Measurements from ENCODE around the gene RAI14.
"Not testable (repeated sequence)": the region's sequence is repeated elsewhere in the genome, so short reads cannot be mapped to it uniquely, and the experiment has no call there.

RAI14 gene

GRCh38 chr5:34701442-34701841 is 45.3 kb downstream of the RAI14 start:
- not testable (repeated sequence) for DNase-seq

DNA sequence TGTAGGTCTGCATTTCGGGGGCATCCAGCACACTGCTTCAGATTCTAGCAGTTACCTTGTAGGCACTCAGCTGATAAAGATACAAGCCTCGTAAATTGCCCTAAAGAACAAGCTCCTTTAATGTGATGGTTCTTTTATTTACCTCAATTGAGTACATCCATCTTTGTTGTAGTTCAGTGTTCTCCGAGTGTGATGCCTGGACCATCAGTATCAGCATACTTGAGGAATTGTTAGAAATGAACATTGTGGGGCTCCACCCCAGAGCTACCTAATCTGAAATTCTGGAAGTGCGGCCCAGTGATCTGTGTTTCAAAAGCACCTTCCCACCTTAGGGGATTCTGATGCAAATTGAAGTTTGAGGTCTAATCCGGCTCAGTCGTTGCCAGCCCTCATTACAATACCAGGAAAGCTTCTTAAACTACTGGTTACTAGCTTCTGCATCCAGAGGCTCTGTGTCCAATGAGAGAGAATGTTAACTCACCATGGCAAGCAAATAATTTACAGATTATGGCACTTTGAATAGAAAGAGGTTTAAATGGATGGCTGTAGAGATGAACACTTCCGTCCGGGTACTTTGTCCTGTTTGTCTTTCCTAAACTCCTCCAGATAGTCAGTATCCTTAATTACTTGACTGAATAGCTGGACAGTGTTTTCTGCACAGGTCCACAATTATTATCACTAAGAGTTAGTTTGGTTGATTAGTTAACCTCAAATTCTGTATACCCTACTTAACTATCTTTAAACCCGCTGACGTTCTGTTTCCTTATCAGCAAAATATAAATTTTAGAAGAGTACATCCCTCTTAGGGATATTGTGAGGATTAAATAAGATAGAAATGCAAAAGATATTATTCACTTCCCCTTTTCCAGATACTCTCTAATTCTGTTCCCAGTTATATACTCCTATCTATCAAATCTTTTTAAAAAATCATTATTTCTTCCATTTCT is 47.9 kb downstream of the RAI14 start:
- no peak for DNase-seq

- no peak for DNase-seq
Measured at GRCh38 chr5:34706084-34706483, 50.0 kb downstream of the RAI14 start.

DNA sequence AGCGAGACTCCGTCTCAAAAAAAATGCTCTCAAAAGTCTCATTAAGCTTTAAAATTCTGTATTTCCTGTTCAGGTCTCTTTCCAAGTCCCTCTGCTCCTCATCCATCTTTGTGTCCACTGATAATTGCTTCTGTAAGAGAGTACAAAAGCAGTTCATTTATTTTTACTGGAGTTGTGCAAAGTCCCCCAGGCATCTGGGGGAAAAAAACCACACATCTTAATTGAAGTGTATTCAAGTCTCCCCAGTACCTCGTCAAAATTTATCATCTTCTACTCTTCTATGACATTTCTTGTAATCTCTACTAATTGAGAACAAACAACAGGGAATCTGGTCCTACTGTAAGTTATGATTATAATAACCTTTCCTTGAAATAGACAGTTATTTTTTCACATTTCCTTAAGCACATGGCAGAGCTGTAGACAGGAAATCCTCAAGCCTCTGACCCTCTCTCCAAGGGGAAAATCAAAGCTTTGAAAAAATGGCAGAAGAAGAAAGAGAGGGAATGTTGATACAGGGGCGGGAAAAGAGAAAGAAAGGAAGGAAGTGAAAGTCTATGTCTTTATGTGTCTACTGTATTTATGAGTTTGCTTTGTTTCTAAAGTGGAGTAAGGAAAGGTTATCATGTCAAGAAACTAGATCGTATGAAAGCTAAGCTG is 51.5 kb downstream of the RAI14 start:
- no peak for DNase-seq

GRCh38 chr5:34708777-34709176 is 52.6 kb downstream of the RAI14 start:
- DNase-seq: no peak

GRCh38 chr5:34709861-34710673 is 53.9 kb downstream of the RAI14 start:
- DNase-seq: no peak

- DNase-seq: no peak
Measured at GRCh38 chr5:34712565-34712964, 56.4 kb downstream of the RAI14 start.

DNA sequence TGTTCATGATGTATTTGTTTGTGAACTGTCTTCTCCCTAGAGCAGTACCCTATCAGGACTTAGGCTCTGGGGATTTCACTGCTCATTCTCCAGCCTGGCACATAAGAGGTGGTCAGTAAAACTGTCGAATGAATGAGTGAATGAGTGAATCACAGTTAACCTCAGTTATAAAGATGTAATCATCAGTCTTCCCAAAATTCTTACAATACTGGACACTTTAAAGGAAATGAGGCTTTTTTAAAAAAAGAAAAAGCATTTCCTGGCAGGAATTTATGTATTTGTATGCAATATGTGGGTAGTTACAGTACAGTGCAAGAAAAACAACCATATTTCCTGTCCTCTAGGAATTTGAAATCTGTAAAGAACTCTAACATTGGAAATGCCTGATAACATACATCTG is 59.6 kb downstream of the RAI14 start:
- no peak for DNase-seq

DNA sequence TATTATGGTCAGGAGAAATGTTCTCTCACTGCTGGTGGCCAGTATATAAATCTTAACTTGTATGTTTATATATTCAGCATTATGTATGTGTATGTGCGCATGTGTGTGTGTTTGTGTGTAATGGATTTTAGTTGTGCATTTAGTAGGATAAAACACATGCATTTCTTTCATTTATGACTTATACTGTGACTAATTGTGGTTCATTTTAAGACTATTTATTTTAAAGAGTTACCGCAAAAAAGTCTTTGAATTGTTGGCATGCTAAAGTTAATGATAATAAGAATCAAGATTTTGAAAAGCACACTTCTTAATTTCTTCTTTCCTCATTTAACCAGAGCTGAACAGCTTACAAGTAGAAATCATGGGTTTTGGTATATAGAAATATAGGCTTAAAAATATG is 60.9 kb downstream of the RAI14 start:
- no peak for DNase-seq

DNA sequence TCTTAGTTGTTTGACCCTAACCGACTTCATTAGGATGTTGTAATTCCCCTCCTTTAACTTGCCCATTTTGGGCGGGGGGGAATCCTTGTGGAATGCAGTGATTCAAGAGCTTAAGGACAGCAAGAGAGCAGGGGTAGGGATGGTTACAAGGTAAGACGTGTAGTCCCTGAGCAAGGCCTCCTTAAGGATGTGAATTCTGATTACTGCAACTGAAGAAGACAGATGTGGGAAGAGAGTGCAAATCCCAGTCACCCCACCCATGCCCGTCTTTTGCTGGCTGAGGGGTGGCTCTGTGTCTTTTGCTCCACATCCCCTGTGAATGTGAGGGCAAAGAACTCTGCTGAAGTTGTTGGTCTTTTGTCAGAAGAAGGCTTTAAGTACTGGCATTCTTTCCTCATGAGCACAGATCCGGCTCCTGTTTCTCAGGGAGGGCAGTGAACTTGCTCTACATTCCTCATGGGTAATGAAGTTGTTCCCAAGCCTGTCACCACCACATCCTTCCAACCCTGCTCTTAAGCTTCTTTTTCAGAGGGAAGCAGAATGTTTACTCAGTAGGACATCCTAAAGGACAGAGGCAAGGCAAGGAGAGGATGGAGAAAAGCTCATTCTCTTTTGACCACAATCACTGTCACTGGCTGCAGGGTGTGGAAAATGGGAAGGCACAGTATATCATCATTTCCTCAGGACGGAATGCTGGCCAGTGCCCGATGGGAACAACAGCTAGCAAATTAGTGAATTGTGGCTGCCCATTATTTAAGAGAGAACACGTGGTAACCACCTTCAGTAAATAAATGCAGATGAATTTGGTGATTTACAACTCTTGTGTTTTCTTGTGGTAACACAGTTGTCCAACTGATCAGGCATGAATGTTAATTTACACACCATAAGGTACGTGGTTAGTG is 61.5 kb downstream of the RAI14 start:
- no peak for DNase-seq

GRCh38 chr5:34718516-34718915 is 62.4 kb downstream of the RAI14 start:
- DNase-seq: no peak

DNA sequence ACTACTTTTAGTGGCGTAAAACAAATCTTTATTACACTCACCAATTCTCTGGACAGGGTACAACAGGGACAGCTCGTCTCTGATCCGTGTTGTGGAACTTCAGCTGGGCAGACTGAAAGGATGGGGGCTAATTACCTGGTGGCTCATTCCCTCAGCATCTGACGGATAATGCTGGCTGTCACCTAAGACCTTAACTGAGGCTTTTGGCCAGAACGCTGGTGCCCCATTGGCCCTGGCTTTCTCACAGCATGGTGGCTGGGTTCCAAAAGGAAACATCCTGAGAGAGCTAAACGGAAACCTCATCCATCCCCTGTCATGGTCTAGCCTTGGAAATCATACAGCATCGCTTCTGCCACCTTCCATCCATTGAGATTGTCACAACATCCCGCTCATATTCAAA is 62.9 kb downstream of the RAI14 start:
- no peak for DNase-seq

DNA sequence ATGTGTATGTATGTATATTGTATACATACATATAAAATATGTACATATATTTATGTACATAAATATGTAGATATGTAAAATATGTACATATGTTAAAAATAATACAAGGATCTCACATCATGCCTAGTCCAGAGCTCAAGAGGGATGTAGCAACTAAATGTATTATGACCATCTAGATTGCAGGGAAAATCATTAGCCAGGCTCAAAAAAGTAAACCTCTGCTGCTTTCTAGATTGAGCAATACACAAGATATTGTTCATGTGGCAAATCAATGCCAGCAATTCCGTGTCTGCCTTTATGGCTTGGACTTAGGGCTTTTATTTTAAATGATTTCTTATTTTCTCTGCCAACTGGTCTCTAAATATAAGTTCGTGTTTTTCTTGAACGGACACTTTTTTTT is 65.2 kb downstream of the RAI14 start:
- DNase-seq: no peak

DNA sequence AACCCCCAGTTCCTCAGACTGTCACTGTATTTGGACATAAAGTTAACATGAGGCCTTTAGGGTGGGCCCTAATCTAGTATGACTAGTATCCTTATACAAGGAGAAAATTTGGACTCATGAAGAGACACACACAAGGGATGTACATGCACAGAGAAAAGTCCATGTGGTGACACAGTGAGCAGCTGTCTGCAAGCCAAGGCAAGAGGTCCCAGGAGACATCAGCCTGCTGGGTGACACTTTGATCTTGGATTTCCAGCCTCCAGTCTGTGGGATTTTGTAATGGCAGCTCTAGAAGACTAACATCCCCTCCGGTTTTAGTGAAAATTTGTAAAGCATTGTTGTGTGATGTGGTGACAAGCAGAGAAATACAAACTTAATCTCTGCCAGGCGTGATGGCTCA is 66.1 kb downstream of the RAI14 start:
- DNase-seq: no peak

GRCh38 chr5:34724741-34725140 is 68.6 kb downstream of the RAI14 start:
- DNase-seq: no peak

DNA sequence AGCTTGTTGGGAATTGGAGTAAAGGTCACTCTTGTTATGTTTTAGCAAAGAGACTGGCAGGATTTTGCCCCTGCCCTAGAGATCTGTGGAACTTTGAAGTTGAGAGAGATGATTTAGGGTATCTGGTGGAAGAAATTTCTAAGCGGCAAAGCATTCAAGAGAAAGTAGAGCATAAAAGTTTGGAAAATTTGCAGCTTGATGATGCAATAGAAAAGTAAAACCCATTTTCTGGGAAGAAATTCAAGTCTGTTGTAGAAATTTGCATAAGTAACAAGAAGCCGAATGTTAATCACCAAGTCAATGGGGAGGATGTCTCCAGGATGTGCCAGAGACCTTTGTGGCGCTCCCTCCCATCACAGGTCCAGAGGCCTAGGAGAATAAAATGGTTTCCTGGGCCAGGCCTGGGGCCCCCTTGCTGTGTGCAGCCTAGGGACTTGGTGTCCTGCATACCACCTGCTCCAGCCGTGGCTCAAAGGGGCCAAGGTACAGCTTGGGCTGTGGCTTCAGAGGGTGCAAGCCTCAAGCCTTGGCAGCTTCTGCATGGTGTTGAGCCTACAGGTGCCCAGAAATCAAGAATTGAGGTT is 71.1 kb downstream of the RAI14 start:
- not testable (repeated sequence) for DNase-seq

DNA sequence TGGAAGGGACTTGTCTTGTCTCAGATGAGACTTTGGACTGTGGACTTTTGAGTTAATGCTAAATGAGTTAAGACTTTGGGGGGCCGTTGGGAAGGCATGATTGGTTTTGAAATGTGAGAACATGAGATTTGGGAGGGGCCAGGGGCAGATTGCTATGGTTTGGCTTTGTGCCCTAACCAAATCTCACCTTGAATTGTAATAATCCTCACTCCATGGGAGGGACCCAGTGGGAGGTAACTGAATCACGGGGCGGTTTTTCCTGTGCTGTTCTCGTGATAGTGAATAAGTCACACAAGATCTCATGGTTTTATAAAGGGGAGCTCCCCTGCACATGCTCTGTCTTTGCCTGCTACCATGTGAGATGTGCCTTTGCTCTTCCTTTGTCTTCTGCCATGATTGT is 72.1 kb downstream of the RAI14 start:
- no peak for DNase-seq

- DNase-seq: no peak
Measured at GRCh38 chr5:34731435-34732232, 75.5 kb downstream of the RAI14 start.

DNA sequence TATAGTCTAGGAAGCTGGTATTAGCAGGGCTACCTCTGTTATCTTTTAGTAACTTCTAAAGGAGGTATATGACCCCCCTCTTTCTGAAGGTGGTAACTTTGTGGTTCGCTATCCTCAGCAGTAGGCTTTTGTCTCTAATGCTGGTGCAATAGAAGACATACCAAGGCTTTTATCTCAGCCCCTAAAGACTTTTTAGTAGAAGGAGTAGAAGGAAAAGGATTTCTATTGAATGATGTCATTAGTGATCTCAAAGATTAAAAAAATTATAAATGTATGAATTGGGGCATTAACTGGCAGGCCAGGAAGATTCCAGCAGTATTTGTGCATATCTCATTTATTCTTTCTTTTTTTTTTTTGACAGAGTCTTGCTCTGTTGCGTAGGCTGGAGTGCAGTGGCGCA is 78.2 kb downstream of the RAI14 start:
- DNase-seq: no peak

DNA sequence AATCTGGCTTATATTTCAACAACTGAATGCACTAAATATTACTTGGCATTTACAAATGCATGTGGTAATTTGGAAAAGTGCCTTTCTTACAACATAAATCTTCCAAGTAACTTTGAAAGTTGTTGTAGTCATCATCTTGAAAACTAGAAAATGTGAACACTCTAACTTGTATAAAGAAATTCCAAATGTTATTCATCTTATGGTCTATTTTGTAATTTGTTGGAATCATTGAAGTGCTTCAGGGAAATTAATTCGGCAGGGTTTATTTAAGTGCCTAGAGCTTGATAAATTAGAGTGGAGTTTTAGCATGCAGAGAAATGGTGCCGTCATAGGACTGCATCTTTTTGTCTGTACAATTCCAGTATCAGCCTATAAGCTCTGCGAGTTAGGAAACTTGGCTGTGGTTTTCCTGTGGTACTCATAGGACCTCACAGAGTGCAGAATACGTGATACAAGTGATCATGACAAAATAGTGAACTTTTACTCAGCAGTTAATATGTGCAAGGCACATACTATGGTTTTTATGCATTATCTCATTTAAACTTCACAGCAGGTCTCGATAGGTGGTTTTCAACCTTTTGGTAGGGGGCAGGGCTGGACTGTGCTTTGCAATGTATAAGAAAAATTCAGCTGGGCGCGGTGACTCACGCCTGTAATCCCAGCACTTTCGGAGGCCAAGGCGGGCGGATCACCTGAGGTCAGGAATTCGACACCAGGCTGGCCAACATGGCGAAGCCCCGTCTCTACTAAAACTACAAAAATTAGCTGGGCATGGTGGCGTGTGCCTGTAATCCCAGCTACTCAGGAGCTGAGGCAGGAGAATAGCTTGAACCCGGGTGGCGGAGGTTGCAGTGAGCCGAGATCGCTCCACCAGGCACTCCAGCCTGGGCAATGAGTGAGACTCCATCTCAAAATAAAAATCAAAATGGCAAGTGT is 79.6 kb downstream of the RAI14 start:
- DNase-seq: no peak

Measured in activated CD4-positive, alpha-beta T cell treated with anti-CD3 and anti-CD28 coated beads for 48 hours (primary cell).